HCT116 (cell line): Measurements from ENCODE around the gene TBCCD1. TPM values are rescaled to one million over a fixed set of nuclear protein-coding genes. Genes with fewer than 3 reads are reported as not detected.

Source experiments
- ATAC-seq: fragments of 200-7000 bp; cut with Tn5 transposase; 2 replicates; pipeline ENCODE4 v1.9.1; 2020; ENCODE audit warnings: mild to moderate bottlenecking, moderate library complexity
- BruUV-seq: library from RNA; stranded (reverse); fragments of 400-500 nt; replicated peaks from 2 replicates; lab custom pipeline; 2021; lab: Mats Ljungman, UMichigan
- CTCF ChIA-PET: fragments of 300-600 bp; sonication (Branson Sonifier 250); formaldehyde crosslinking; loops from one replicate; lab custom pipeline; 2021; ENCODE audit warnings: antibody characterized with exemption; lab: Charles Lee
- POLR2A ChIA-PET: fragments of 300-600, 350-600 bp; sonication (Branson Sonifier 250); formaldehyde crosslinking; loops from one replicate; lab custom pipeline; 2021; ENCODE audit warnings: antibody characterized with exemption; lab: Charles Lee
- RAD21 ChIA-PET, 2 experiments: fragments of 300-600 bp; sonication (Branson Sonifier 250); formaldehyde crosslinking; loops; one replicate each; lab custom pipeline; 2023; ENCODE audit warnings: low total read pairs in 2 of 2; ENCODE audit not compliant: uncharacterized antibody in 2 of 2, unreplicated experiment in 2 of 2, low non-redundant PET in 1 of 2; lab: Charles Lee
- DNase-seq: peaks from one replicate; pipeline ENCODE4 v3.0.0-alpha.2; 2010; ENCODE audit warnings: low read depth, low spot score
- H2AFZ ChIP-seq: fragments of 200-600 bp; shearing (Covaris generic), sonication (generic); 2 replicates; pipeline ENCODE4 v1.6.1; 2017; ENCODE audit warnings: low read depth, mixed run types, mixed read lengths, antibody characterized with exemption, low read length; ENCODE audit not compliant: poor library complexity, severe bottlenecking
- H3K27ac ChIP-seq: 2 replicates; pipeline ENCODE4 v1.5.1; 2012; ENCODE audit warnings: low read depth, low read length
- H3K27me3 ChIP-seq: fragments of 200-600 bp; sonication (generic); 2 replicates; pipeline ENCODE4 v1.6.1; 2016; ENCODE audit warnings: mixed run types, low read length, mixed read lengths; ENCODE audit not compliant: insufficient read depth
- H3K36me3 ChIP-seq, 2 experiments: fragments of 200-500 bp in 1 of 2; fragments of 200-600 bp in 1 of 2; sonication (Bioruptor generic) in 1 of 2; sonication (generic) in 1 of 2; 2 replicates each; pipeline versions ENCODE4 v1.5.1 to v1.6.1; 2014 to 2016; ENCODE audit warnings: low read length in 2 of 2, inconsistent platforms in 1 of 2, mixed read lengths in 1 of 2, mixed run types in 1 of 2; ENCODE audit not compliant: insufficient read depth in 2 of 2, control insufficient read depth in 1 of 2
- H3K4me1 ChIP-seq, 2 experiments: fragments of 200-600 bp in 1 of 2; sonication (generic) in 1 of 2; 2 replicates each; pipeline versions ENCODE4 v1.5.1 to v1.6.1; 2012 to 2017; ENCODE audit warnings: low read length in 2 of 2, inconsistent platforms in 1 of 2, mild to moderate bottlenecking in 1 of 2, mixed read lengths in 1 of 2, mixed run types in 1 of 2, moderate library complexity in 1 of 2; ENCODE audit not compliant: insufficient read depth in 2 of 2, control insufficient read depth in 1 of 2
- H3K4me2 ChIP-seq: fragments of 200-600 bp; sonication (generic); 2 replicates; pipeline ENCODE4 v1.6.1; 2017; ENCODE audit warnings: mixed run types, low read length, mixed read lengths
- H3K4me3 ChIP-seq, 2 experiments: fragments of 200-600 bp in 1 of 2; sonication (generic) in 1 of 2; replicated peaks in 1 of 2; 2 replicates each; pipeline ENCODE4 v1.5.1; 2011 to 2016; ENCODE audit warnings: low read length in 2 of 2, control low read depth in 1 of 2, low read depth in 1 of 2, mild to moderate bottlenecking in 1 of 2, mixed read lengths in 1 of 2, mixed run types in 1 of 2
- H3K79me2 ChIP-seq: fragments of 200-600 bp; sonication (generic); 2 replicates; pipeline ENCODE4 v1.6.1; 2017; ENCODE audit warnings: mild to moderate bottlenecking, mixed run types, low read length, moderate library complexity, mixed read lengths; ENCODE audit not compliant: insufficient read depth
- H3K9ac ChIP-seq: fragments of 200-600 bp; sonication (generic); 2 replicates; pipeline ENCODE4 v1.6.1; 2016; ENCODE audit warnings: low read length, mixed read lengths
- H3K9me2 ChIP-seq: fragments of 200-600 bp; sonication (generic), shearing (Covaris generic); 2 replicates; pipeline ENCODE4 v1.6.1; 2017; ENCODE audit warnings: mixed run types, mild to moderate bottlenecking, moderate library complexity; ENCODE audit not compliant: insufficient read depth
- H3K9me3 ChIP-seq, 2 experiments: fragments of 200-500 bp in 1 of 2; fragments of 200-600 bp in 1 of 2; sonication (Bioruptor generic) in 1 of 2; sonication (generic) in 1 of 2; 2 replicates each; pipeline ENCODE4 v1.6.1; 2014 to 2017; ENCODE audit warnings: low read length in 2 of 2, mixed read lengths in 2 of 2, inconsistent platforms in 1 of 2, low read depth in 1 of 2, mild to moderate bottlenecking in 1 of 2, mixed run types in 1 of 2, moderate library complexity in 1 of 2; ENCODE audit not compliant: control insufficient read depth in 1 of 2, insufficient read depth in 1 of 2
- H4K20me1 ChIP-seq: fragments of 200-600 bp; sonication (generic), shearing (Covaris generic); 2 replicates; pipeline ENCODE4 v1.6.1; 2017; ENCODE audit warnings: mixed run types, mild to moderate bottlenecking, moderate library complexity; ENCODE audit not compliant: insufficient read depth
- ATF3 ChIP-seq: IDR thresholded peaks from 2 replicates; pipeline ENCODE4 v1.6.1; 2012
- CBX3 ChIP-seq: IDR thresholded peaks from 2 replicates; pipeline ENCODE4 v1.6.1; 2012; ENCODE audit warnings: low read depth
- CEBPB ChIP-seq: IDR thresholded peaks from 2 replicates; pipeline ENCODE4 v1.6.1; 2012; ENCODE audit warnings: low read depth
- CTCF ChIP-seq, 3 experiments: fragments of 200-600 bp in 1 of 3; sonication (generic) in 1 of 3; IDR thresholded peaks in 2 of 3; conservative IDR thresholded peaks in 1 of 3; 2 replicates each; pipeline ENCODE4 v1.5.1; 2012 to 2017; ENCODE audit warnings: low read depth in 2 of 3, low read length in 2 of 3, antibody characterized with exemption in 1 of 3, borderline replicate concordance in 1 of 3, control low read depth in 1 of 3, mild to moderate bottlenecking in 1 of 3, mixed read lengths in 1 of 3, mixed run types in 1 of 3, moderate library complexity in 1 of 3; ENCODE audit not compliant: insufficient read depth in 1 of 3
- ELF1 ChIP-seq: IDR thresholded peaks from 2 replicates; pipeline ENCODE4 v1.6.1; 2012; ENCODE audit warnings: low read depth, borderline replicate concordance
- EZH2phosphoT487 ChIP-seq: fragments of 200-600 bp; IDR thresholded peaks from 2 replicates; pipeline ENCODE4 v1.6.1; 2018; ENCODE audit warnings: antibody characterized with exemption, borderline replicate concordance
- FOSL1 ChIP-seq: IDR thresholded peaks from 2 replicates; pipeline ENCODE4 v1.6.1; 2012; ENCODE audit warnings: low read depth
- JUND ChIP-seq: IDR thresholded peaks from 2 replicates; pipeline ENCODE4 v1.6.1; 2012
- MAX ChIP-seq: IDR thresholded peaks from 2 replicates; pipeline ENCODE4 v1.6.1; 2012
- POLR2A ChIP-seq: IDR thresholded peaks from 2 replicates; pipeline ENCODE4 v1.7.0; 2011; ENCODE audit warnings: borderline replicate concordance; ENCODE audit not compliant: insufficient read depth, insufficient read length; ENCODE audit errors: extremely low read depth
- POLR2AphosphoS5 ChIP-seq: IDR thresholded peaks from 2 replicates; pipeline ENCODE4 v1.6.1; 2011; ENCODE audit warnings: mild to moderate bottlenecking, low read depth, low read length, moderate library complexity
- REST ChIP-seq: IDR thresholded peaks from 2 replicates; pipeline ENCODE4 v1.6.1; 2012; ENCODE audit warnings: low read depth
- SIN3A ChIP-seq: IDR thresholded peaks from 2 replicates; pipeline ENCODE4 v1.6.1; 2012; ENCODE audit warnings: low read depth
- TCF7L2 ChIP-seq: IDR thresholded peaks from 2 replicates; pipeline ENCODE4 v1.7.0; 2011; ENCODE audit warnings: borderline replicate concordance, inconsistent platforms; ENCODE audit not compliant: insufficient read depth, insufficient read length; ENCODE audit errors: extremely low read depth
- ZFX ChIP-seq: fragments of 450-650 bp; IDR thresholded peaks from 2 replicates; pipeline ENCODE4 v1.6.1; 2017
- ZNF274 ChIP-seq: fragments of 200-500 bp; sonication (Bioruptor generic); IDR thresholded peaks from 2 replicates; pipeline ENCODE4 v1.6.1; 2014; ENCODE audit warnings: mild to moderate bottlenecking, low read depth, low read length, inconsistent platforms
- intact Hi-C: fragments of 100-400 bp; cut with micrococcal nuclease; formaldehyde crosslinking; loops from 2 replicates; pipeline ENCODE4 v1.10.0; 2022
- total RNA-seq: library from RNA; stranded (reverse); gene quantifications from one replicate; pipeline ENCODE4 v1.2.1, GENCODE V29; 2021; ENCODE audit not compliant: unreplicated experiment

The TBCCD1 gene
- total RNA-seq, 1 experiment from 2014 or later = 16.8 TPM

- no peak overlapping the region for H2AFZ ChIP-seq
- POLR2A ChIA-PET = no interaction called here
Observed at GRCh38 chr3:186599785-186600166, 32.6 kb upstream of the TBCCD1 start.

More at GRCh38 chr3:186599785-186600166, 32.6 kb upstream of the TBCCD1 start:
- DNase-seq (no peak), ATAC-seq (no peak)
- no peaks in the 10 kb centered on the region for H3K36me3 ChIP-seq
- H3K27me3 ChIP-seq = no peaks in the 10 kb centered on the region
- H3K4me3 ChIP-seq = no peak overlapping the region
- H3K9ac ChIP-seq = no peak overlapping the region
- H3K4me1 ChIP-seq = no peaks in the 10 kb centered on the region
- TF ChIP-seq ELF1 (no peak), ATF3 (no peak), JUND (no peak), FOSL1 (no peak), SIN3A (no peak), CBX3 (no peak), TCF7L2 (no peak), ZNF274 (no peak), POLR2A (no peak), EZH2phosphoT487 (no peak), POLR2AphosphoS5 (no peak), CEBPB (no peak), REST (no peak), MAX (no peak), CTCF (IDR thresholded peaks at IDR 0.05 in 2 of 3, conservative IDR thresholded peaks at IDR 0.05 in 1 of 3; ENCODE audit: borderline replicate concordance in 1 of 3, insufficient read depth in 1 of 3, low read depth in 2 of 3, low read length in 2 of 3) (no peak), ZFX (no peak)
- H3K27ac ChIP-seq = no peak overlapping the region
- ChIA-PET RAD21 (no interaction called here), CTCF (interaction anchor here (1.1 to 1.8 kb wide), 2 partner anchors 10 to 15 kb away, joined by 3 to 10 read pairs; no protein-coding TSS in a partner anchor)
- H3K9me3 ChIP-seq = no peaks in the 10 kb centered on the region
- intact Hi-C loops = no loop called here
- BruUV-seq = no TSS peak
- no peak overlapping the region for H3K4me2 ChIP-seq
- no peaks in the 10 kb centered on the region for H4K20me1 ChIP-seq
- H3K9me2 ChIP-seq = no peaks in the 10 kb centered on the region
- no peaks in the 10 kb centered on the region for H3K79me2 ChIP-seq
